HEK293 (cell line): Measurements from ENCODE around the gene CSMD2.

ENCODE experiments used
- CTCF ChIA-PET: fragments of 350-600 bp; formaldehyde crosslinking; extraction: SDS; loops from one replicate; lab custom pipeline; 2021; ENCODE audit warnings: antibody characterized with exemption; lab: Yijun Ruan, JAX
- POLR2A ChIA-PET: fragments of 300-600 bp; formaldehyde crosslinking; extraction: SDS; loops from one replicate; lab custom pipeline; 2020; ENCODE audit warnings: antibody characterized with exemption, inconsistent platforms; lab: Yijun Ruan, JAX
- H3K27ac ChIP-seq: fragments of 200-500 bp; sonication (Bioruptor generic); 2 replicates; pipeline ENCODE4 v1.5.1; 2014; ENCODE audit warnings: low read depth, low read length, control low read depth, inconsistent platforms; ENCODE audit errors: extremely low read depth
- H3K36me3 ChIP-seq, 2 experiments: fragments of 200-500 bp in 1 of 2; sonication (Bioruptor generic) in 1 of 2; 1 replicate in 1 of 2; 2 replicates in 1 of 2; pipeline ENCODE4 v1.5.1; 2014 to 2017; ENCODE audit warnings: inconsistent platforms in 2 of 2, low read length in 2 of 2; ENCODE audit not compliant: control insufficient read depth in 2 of 2, insufficient read depth in 1 of 2
- H3K4me1 ChIP-seq: fragments of 200-500 bp; sonication (Bioruptor generic); 2 replicates; pipeline ENCODE4 v1.5.1; 2014; ENCODE audit warnings: mild to moderate bottlenecking, low read length, inconsistent platforms; ENCODE audit not compliant: control insufficient read depth, insufficient read depth
- H3K4me3 ChIP-seq: 2 replicates; pipeline ENCODE4 v1.5.1; 2011; ENCODE audit warnings: low read depth, mild to moderate bottlenecking, control low read depth, low read length, moderate library complexity
- H3K9me3 ChIP-seq: fragments of 200-500 bp; sonication (Bioruptor generic); 2 replicates; pipeline ENCODE4 v1.5.1; 2014; ENCODE audit warnings: low read depth, low read length, inconsistent platforms; ENCODE audit not compliant: control insufficient read depth, insufficient read depth
- BCL11A ChIP-seq: fragments of 450-650 bp; formaldehyde crosslinking; IDR thresholded peaks from 2 replicates; pipeline ENCODE4 v1.5.1; 2016; ENCODE audit warnings: low read depth, missing biosample characterization, missing genetic modification characterization
- HOXC10 ChIP-seq: sonication (generic); formaldehyde crosslinking; IDR thresholded peaks from 2 replicates; pipeline ENCODE4 v1.8.1; 2023; ENCODE audit warnings: mild to moderate bottlenecking, missing genetic modification reagents
- KLF17 ChIP-seq: fragments of 450-650 bp; formaldehyde crosslinking; IDR thresholded peaks from 2 replicates; pipeline ENCODE4 v1.5.1; 2016; ENCODE audit warnings: missing biosample characterization, missing genetic modification characterization
- TSHZ1 ChIP-seq: fragments of 450-650 bp; formaldehyde crosslinking; IDR thresholded peaks from 2 replicates; pipeline ENCODE4 v1.5.1; 2016; ENCODE audit warnings: missing biosample characterization, missing genetic modification characterization, borderline replicate concordance
- ZBTB6 ChIP-seq: fragments of 450-650 bp; formaldehyde crosslinking; IDR thresholded peaks from 2 replicates; pipeline ENCODE4 v1.5.1; 2017; ENCODE audit warnings: missing biosample characterization, missing genetic modification characterization
- ZBTB8A ChIP-seq: fragments of 450-650 bp; formaldehyde crosslinking; IDR thresholded peaks from 2 replicates; pipeline ENCODE4 v1.5.1; 2016; ENCODE audit warnings: missing biosample characterization, missing genetic modification characterization
- ZNF16 ChIP-seq: fragments of 450-650 bp; formaldehyde crosslinking; IDR thresholded peaks from 2 replicates; pipeline ENCODE4 v1.5.1; 2016; ENCODE audit warnings: low read depth, missing biosample characterization, missing genetic modification characterization
- ZNF223 ChIP-seq: fragments of 450-650 bp; formaldehyde crosslinking; IDR thresholded peaks from 2 replicates; pipeline ENCODE4 v1.5.1; 2016; ENCODE audit warnings: missing biosample characterization, missing genetic modification characterization
- ZNF24 ChIP-seq: fragments of 450-650 bp; formaldehyde crosslinking; IDR thresholded peaks from 2 replicates; pipeline ENCODE4 v1.5.1; 2016; ENCODE audit warnings: missing biosample characterization, missing genetic modification characterization
- ZNF292 ChIP-seq: fragments of 450-650 bp; formaldehyde crosslinking; IDR thresholded peaks from 2 replicates; pipeline ENCODE4 v1.5.1; 2016; ENCODE audit warnings: low read depth, missing biosample characterization, missing genetic modification characterization, borderline replicate concordance
- ZNF341 ChIP-seq: fragments of 450-650 bp; formaldehyde crosslinking; IDR thresholded peaks from 2 replicates; pipeline ENCODE4; 2016; ENCODE audit warnings: low read depth, missing biosample characterization, missing genetic modification characterization
- ZNF362 ChIP-seq: fragments of 450-650 bp; formaldehyde crosslinking; IDR thresholded peaks from 2 replicates; pipeline ENCODE4 v1.5.1; 2016; ENCODE audit warnings: missing biosample characterization, missing genetic modification characterization
- ZNF394 ChIP-seq: fragments of 450-650 bp; formaldehyde crosslinking; IDR thresholded peaks from 2 replicates; pipeline ENCODE4 v1.5.1; 2016; ENCODE audit warnings: missing biosample characterization, missing genetic modification characterization, mild to moderate bottlenecking, moderate library complexity, borderline replicate concordance
- ZNF449 ChIP-seq: fragments of 450-650 bp; formaldehyde crosslinking; IDR thresholded peaks from 2 replicates; pipeline ENCODE4 v1.5.1; 2017; ENCODE audit warnings: missing biosample characterization, mild to moderate bottlenecking, missing genetic modification characterization, moderate library complexity
- ZNF549 ChIP-seq: fragments of 450-650 bp; IDR thresholded peaks from 2 replicates; pipeline ENCODE4 v1.5.1; 2018; ENCODE audit warnings: missing biosample characterization, missing genetic modification characterization, mild to moderate bottlenecking, inconsistent platforms, moderate library complexity
- ZNF670 ChIP-seq: fragments of 450-650 bp; formaldehyde crosslinking; IDR thresholded peaks from 2 replicates; pipeline ENCODE4 v1.5.1; 2016; ENCODE audit warnings: missing biosample characterization, missing genetic modification characterization, low read depth
- ZNF677 ChIP-seq: fragments of 450-650 bp; IDR thresholded peaks from 2 replicates; pipeline ENCODE4 v1.5.0; 2018; ENCODE audit warnings: missing biosample characterization, mild to moderate bottlenecking, missing genetic modification characterization, moderate library complexity
- ZNF692 ChIP-seq: fragments of 450-650 bp; formaldehyde crosslinking; IDR thresholded peaks from 2 replicates; pipeline ENCODE4 v1.5.1; 2016; ENCODE audit warnings: missing biosample characterization, missing genetic modification characterization
- ZNF704 ChIP-seq: fragments of 450-650 bp; formaldehyde crosslinking; IDR thresholded peaks from 2 replicates; pipeline ENCODE4 v1.5.1; 2016; ENCODE audit warnings: missing biosample characterization, missing genetic modification characterization
- ZNF747 ChIP-seq: fragments of 450-650 bp; formaldehyde crosslinking; IDR thresholded peaks from 2 replicates; pipeline ENCODE4 v1.5.1; 2016; ENCODE audit warnings: missing biosample characterization, missing genetic modification characterization
- ZNF843 ChIP-seq: fragments of 450-650 bp; formaldehyde crosslinking; IDR thresholded peaks from 2 replicates; pipeline ENCODE4 v1.5.1; 2016; ENCODE audit warnings: missing biosample characterization, missing genetic modification characterization

Gene CSMD2

GRCh38 chr1:34028381-34029055 is 136.5 kb downstream of the CSMD2 start (continued):
- no peak for TF ChIP-seq TSHZ1 (tag by site-specific recombination)
- TF ChIP-seq BCL11A (tag by site-specific recombination), result no peak
- no peak for TF ChIP-seq ZNF704 (tag by site-specific recombination)
- TF ChIP-seq HOXC10 (CRISPR knock-in tag), result no peak
- no peak for TF ChIP-seq ZNF341 (tag by site-specific recombination)
- no peak for TF ChIP-seq ZNF747 (tag by site-specific recombination)
- TF ChIP-seq, all 188 proteins: peak for 0

- POLR2A ChIA-PET, result no interaction called here
- no peak overlapping the region for H3K4me3 ChIP-seq
- H3K4me1 ChIP-seq, result no peaks in the 10 kb centered on the region
- H3K9me3 ChIP-seq, result no peaks in the 10 kb centered on the region
- H3K36me3 ChIP-seq, result no peaks in the 10 kb centered on the region
- TF ChIP-seq KLF17 (tag by site-specific recombination) (no peak), ZNF449 (no peak), ZNF670 (tag by site-specific recombination) (no peak), ZNF692 (tag by site-specific recombination) (no peak), ZNF394 (tag by site-specific recombination) (no peak), ZNF16 (tag by site-specific recombination) (no peak)
- TF ChIP-seq, all 188 proteins: peak for 0
- no peak overlapping the region for H3K27ac ChIP-seq
- CTCF ChIA-PET, result interaction anchor here (1.0 to 1.1 kb wide), 2 partner anchors 12 to 23 kb away, joined by 3 to 7 read pairs; no protein-coding TSS in a partner anchor
Observed at GRCh38 chr1:34025675-34026074, 139.4 kb downstream of the CSMD2 start.

GRCh38 chr1:34024485-34024884 is 140.5 kb downstream of the CSMD2 start:
- H3K9me3 ChIP-seq, result no peaks in the 10 kb centered on the region
- H3K4me3 ChIP-seq, result no peak overlapping the region
- no peaks in the 10 kb centered on the region for H3K4me1 ChIP-seq
- ChIA-PET POLR2A (no interaction called here), CTCF (interaction anchor here (1.3 to 3.4 kb wide), 2 partner anchors 9 to 11 kb away, joined by 3 to 20 read pairs; no protein-coding TSS in a partner anchor)
- no peaks in the 10 kb centered on the region for H3K36me3 ChIP-seq
- H3K27ac ChIP-seq, result no peak overlapping the region
- no peak for TF ChIP-seq ZNF549 (tag by site-specific recombination)
- TF ChIP-seq ZNF843 (tag by site-specific recombination), result no peak
- TF ChIP-seq ZNF24 (tag by site-specific recombination), result no peak
- TF ChIP-seq ZBTB6 (tag by site-specific recombination), result no peak
- TF ChIP-seq ZNF362 (tag by site-specific recombination), result no peak
- no peak for TF ChIP-seq ZNF292 (tag by site-specific recombination)
- TF ChIP-seq ZBTB8A (tag by site-specific recombination), result no peak
- TF ChIP-seq ZNF223 (tag by site-specific recombination), result no peak
- TF ChIP-seq ZNF677, result no peak
